A549 (cell line): Measurements from ENCODE around the gene EED. TPM values are rescaled to one million over a fixed set of nuclear protein-coding genes. Genes with fewer than 3 reads are reported as not detected.

Source experiments
- ATAC-seq, 2 experiments: fragments of 200-7000 bp in 1 of 2; fragments of >200 bp in 1 of 2; cut with Nextera tagmentation in 1 of 2; cut with Tn5 transposase in 1 of 2; 3 replicates each; pipeline versions ENCODE4 v1.8.0 to v1.9.1; 2018 to 2020; ENCODE audit warnings: mild to moderate bottlenecking in 1 of 2, moderate library complexity in 1 of 2
- CTCF ChIA-PET: fragments of 300-600 bp; sonication (Branson Sonifier 250); formaldehyde crosslinking; extraction: SDS; loops from one replicate; lab custom pipeline; 2021; ENCODE audit warnings: antibody characterized with exemption, inconsistent platforms; lab: Yijun Ruan, JAX
- POLR2A ChIA-PET: fragments of 350-600 bp; formaldehyde crosslinking; extraction: SDS; loops from one replicate; lab custom pipeline; 2021; ENCODE audit warnings: antibody characterized with exemption, inconsistent platforms; lab: Yijun Ruan, JAX
- DNase-seq, 2 experiments: peaks; one replicate each; pipeline versions ENCODE4 v3.0.0 to v3.0.0-alpha.2; 2011 to 2016; ENCODE audit warnings: low read depth in 1 of 2, low spot score in 1 of 2
- FAIRE-seq: peaks from 2 replicates; lab custom pipeline; 2011; peaks lifted over from hg19 to GRCh38; lab: Jason Lieb, UNC
- H3K27ac ChIP-seq, 2 experiments: fragments of >200 bp; sonication (Bioruptor Twin); formaldehyde crosslinking; 3 replicates each; pipeline ENCODE4 v1.5.1; 2016 to 2017
- H3K4me1 ChIP-seq: fragments of >200 bp; sonication (Bioruptor Twin); formaldehyde crosslinking; 3 replicates; pipeline ENCODE4 v1.6.1; 2016
- H3K4me2 ChIP-seq: fragments of >200 bp; sonication (Bioruptor Twin); formaldehyde crosslinking; 3 replicates; pipeline ENCODE4 v1.6.1; 2016
- H3K4me3 ChIP-seq: fragments of >200 bp; sonication (Bioruptor Twin); formaldehyde crosslinking; 3 replicates; pipeline ENCODE4 v1.5.1; 2016
- H3K9me3 ChIP-seq: fragments of >200 bp; sonication (Bioruptor Twin); formaldehyde crosslinking; 3 replicates; pipeline ENCODE4 v1.6.1; 2016
- BCL3 ChIP-seq: fragments of >200 bp; sonication (Bioruptor Twin); formaldehyde crosslinking; IDR thresholded peaks from 3 replicates; pipeline ENCODE4 v1.6.1; 2016
- CBX2 ChIP-seq: fragments of 200-600 bp; sonication (generic); IDR thresholded peaks from 2 replicates; pipeline ENCODE4 v1.6.1; 2016; ENCODE audit warnings: low read depth, mild to moderate bottlenecking, borderline replicate concordance
- CEBPB ChIP-seq, 2 experiments: fragments of >200 bp in 1 of 2; sonication (Bioruptor Twin) in 1 of 2; formaldehyde crosslinking in 1 of 2; IDR thresholded peaks; 2 replicates each; pipeline ENCODE4 v1.6.1; 2012 to 2016
- CHD4 ChIP-seq: fragments of 200-600 bp; sonication (generic); IDR thresholded peaks from 2 replicates; pipeline ENCODE4 v1.6.1; 2016; ENCODE audit warnings: antibody characterized with exemption, mild to moderate bottlenecking, borderline replicate concordance
- EHF ChIP-seq: fragments of 250-450 bp; sonication (Bioruptor Pico); IDR thresholded peaks from 2 replicates; pipeline ENCODE4 v1.5.0; 2020; ENCODE audit warnings: mild to moderate bottlenecking
- EP300 ChIP-seq, 2 experiments: fragments of >200 bp; sonication (Bioruptor Twin); formaldehyde crosslinking; IDR thresholded peaks; 2 replicates in 1 of 2; 3 replicates in 1 of 2; pipeline ENCODE4 v1.6.1; 2016 to 2017
- ESRRA ChIP-seq: fragments of 150-350 bp; IDR thresholded peaks from 2 replicates; pipeline ENCODE4 v1.6.1; 2014; ENCODE audit warnings: mild to moderate bottlenecking, low read length, borderline replicate concordance
- FOSL2 ChIP-seq, 2 experiments: fragments of 450-650 bp in 1 of 2; fragments of >200 bp in 1 of 2; sonication (Bioruptor Twin) in 1 of 2; formaldehyde crosslinking; IDR thresholded peaks; 2 replicates each; pipeline versions ENCODE4 v1.5.0 to v1.6.1; 2016 to 2020; ENCODE audit warnings: mild to moderate bottlenecking in 1 of 2, moderate library complexity in 1 of 2
- HMGXB4 ChIP-seq: fragments of 250-450 bp; sonication (Bioruptor Pico); IDR thresholded peaks from 2 replicates; pipeline ENCODE4 v1.5.0; 2021; ENCODE audit warnings: mild to moderate bottlenecking, moderate library complexity, borderline replicate concordance
- HOXB13 ChIP-seq: fragments of 250-450 bp; sonication (Bioruptor Pico); IDR thresholded peaks from 2 replicates; pipeline ENCODE4 v1.5.0; 2020; ENCODE audit warnings: low read depth, mild to moderate bottlenecking, moderate library complexity
- JUNB ChIP-seq: fragments of >200 bp; sonication (Bioruptor Twin); formaldehyde crosslinking; IDR thresholded peaks from 2 replicates; pipeline ENCODE4 v1.6.1; 2016
- MAFK ChIP-seq: fragments of 450-650 bp; IDR thresholded peaks from 2 replicates; pipeline ENCODE4 v1.6.1; 2014; ENCODE audit not compliant: partially characterized antibody
- MAX ChIP-seq: IDR thresholded peaks from 2 replicates; pipeline ENCODE4 v1.6.1; 2012
- MAZ ChIP-seq: fragments of 150-350 bp; IDR thresholded peaks from 2 replicates; pipeline ENCODE4 v1.6.1; 2014; ENCODE audit warnings: antibody characterized with exemption, low read depth, low read length, borderline replicate concordance
- NPAS2 ChIP-seq: fragments of 250-450 bp; sonication (Bioruptor Pico); IDR thresholded peaks from 2 replicates; pipeline ENCODE4 v1.8.0; 2022; ENCODE audit warnings: mild to moderate bottlenecking, moderate library complexity, borderline replicate concordance
- RNF2 ChIP-seq: fragments of 200-600 bp; sonication (generic); IDR thresholded peaks from 2 replicates; pipeline ENCODE4 v1.6.1; 2016; ENCODE audit warnings: low read depth, mild to moderate bottlenecking, antibody characterized with exemption, moderate library complexity, borderline replicate concordance
- ZC3H11A ChIP-seq: fragments of 450-650 bp; IDR thresholded peaks from 2 replicates; pipeline ENCODE4 v1.6.1; 2014; ENCODE audit warnings: antibody characterized with exemption, mild to moderate bottlenecking
- WGBS: methylation state at CpG from one replicate; pipeline ENCODE4 v1.1.6; 2017; ENCODE audit errors: missing lambda C conversion rate; 5-methylcytosine and 5-hydroxymethylcytosine counted together
- polyA plus RNA-seq, 4 experiments: library from polyadenylated mRNA; depleted of rRNA in 3 of 4; stranded (reverse); fragments of >200 nt; fragmentation: RNase III in 1 of 4; extraction: RNeasy Plus Mini Kit Qiagen cat#74134 plus additional on column Dnase treatment in 1 of 4; gene quantifications; 2 replicates in 3 of 4; 3 replicates in 1 of 4; pipeline ENCODE4 v1.2.3, GENCODE V29; 2011 to 2017

EED gene
- polyA plus RNA-seq, 2 of the 4 experiments (the other 2 are of a cell fraction): 33.0 to 43.6 TPM

GRCh38 chr11:86244063-86244521, 461 bp upstream of the EED start:
- H3K27ac ChIP-seq: peak overlapping the region; percentile 96 to 98
- H3K9me3 ChIP-seq: no peaks in the 10 kb centered on the region
- FAIRE-seq (no peak), ATAC-seq (peak; percentile 78 to 89), DNase-seq (peak; percentile 91 to 93)
- H3K4me1 ChIP-seq: peaks cover 32% of the 10 kb centered on the region
- peak overlapping the region; percentile 80 for H3K4me2 ChIP-seq
- TF ChIP-seq FOSL2 (IDR thresholded peaks at IDR 0.05) (no peak), FOSL2 (CRISPR knock-in tag; IDR thresholded peaks at IDR 0.05) (no peak), MAX (no peak), NPAS2 (CRISPR knock-in tag) (no peak), MAFK (peak; percentile 71)
- ChIA-PET CTCF (interaction anchor here (1.4 kb wide), 1 partner anchor 13 kb away, joined by 4 read pairs; no protein-coding TSS in a partner anchor), POLR2A (interaction anchor here (0.9 to 2.1 kb wide), 7 partner anchors 21 to 389 kb away, joined by 3 to 8 read pairs (median 4); partner anchors contain the start of genes CCDC83 and PICALM)
- peak overlapping the region; percentile 76 for H3K4me3 ChIP-seq
- 2% methylated on average over 18 of the region's 18 CpGs for WGBS

GRCh38 chr11:86245369-86246292, 1.1 kb downstream of the EED start:
- H3K4me3 ChIP-seq: peak overlapping the region; percentile 76
- no peaks in the 10 kb centered on the region for H3K9me3 ChIP-seq
- peak; percentile 35 to 36; a peak in 5 of 6 replicates for ATAC-seq
- TF ChIP-seq MAX: no peak; the same call in 1 of the 2 replicates
- 0 out of 4 replicates have a peak, but pooled peaks of 1 of the 2 experiments have one; percentile 26 for TF ChIP-seq CEBPB (IDR thresholded peaks at IDR 0.05)
- H3K27ac ChIP-seq: peak overlapping the region; percentile 96 to 98
- H3K4me2 ChIP-seq: peak overlapping the region; percentile 71
- peaks cover 45% of the 10 kb centered on the region for H3K4me1 ChIP-seq
- ChIA-PET POLR2A (interaction anchor here (0.6 to 2.1 kb wide), 15 partner anchors 8 to 1031 kb away, joined by 3 to 8 read pairs (median 3); partner anchors contain the start of genes CCDC83, HIKESHI, PICALM and TMEM126A), CTCF (interaction anchor here (0.5 to 1.4 kb wide), 4 partner anchors 14 to 253 kb away, joined by 3 to 4 read pairs (median 4); no protein-coding TSS in a partner anchor)
- 1% methylated on average over 38 of the region's 38 CpGs for WGBS
- peak in 1 of 2 experiments; percentile 14 for DNase-seq
- no peak for FAIRE-seq

GRCh38 chr11:86246293-86246675, 1.7 kb downstream of the EED start:
- no peak for ATAC-seq
- H3K9me3 ChIP-seq: no peaks in the 10 kb centered on the region
- POLR2A ChIA-PET: no interaction called here
- TF ChIP-seq MAZ: no peak
- TF ChIP-seq BCL3: no peak
- no peak for TF ChIP-seq EHF (CRISPR knock-in tag)
- no peak for TF ChIP-seq JUNB
- no peak for TF ChIP-seq CHD4
- no peak for TF ChIP-seq EP300 (IDR thresholded peaks at IDR 0.05)
- no peak for TF ChIP-seq RNF2
- TF ChIP-seq CEBPB (IDR thresholded peaks at IDR 0.05): no peak
- TF ChIP-seq CBX2: no peak
- TF ChIP-seq ESRRA: no peak
- no peak for TF ChIP-seq HMGXB4 (CRISPR knock-in tag)
- TF ChIP-seq HOXB13 (CRISPR knock-in tag): no peak
- TF ChIP-seq ZC3H11A: no peak
- peak overlapping the region; percentile 76 for H3K4me3 ChIP-seq
- peak overlapping the region; percentile 71 for H3K4me2 ChIP-seq
- WGBS: 60% methylated on average over 5 of the region's 5 CpGs
- no peak for DNase-seq
- H3K4me1 ChIP-seq: peaks cover 52% of the 10 kb centered on the region
- no peak overlapping the region for H3K27ac ChIP-seq
- CTCF ChIA-PET: interaction anchor here (0.9 to 1.2 kb wide), 2 partner anchors 15 to 392 kb away, joined by 3 to 5 read pairs; partner anchors contain the start of gene CCDC83
- no peak for FAIRE-seq
